WTC11 (cell line): ENCODE measurements around the gene TUB.

Experiments
- ATF3 ChIP-seq: sonication (generic); formaldehyde crosslinking; conservative IDR thresholded peaks from 2 replicates; pipeline ENCODE4 v1.8.1; 2022; ENCODE audit warnings: mild to moderate bottlenecking, missing genetic modification reagents
- CREB1 ChIP-seq: sonication (generic); formaldehyde crosslinking; IDR thresholded peaks from 2 replicates; pipeline ENCODE4 v1.8.0; 2023; ENCODE audit warnings: mild to moderate bottlenecking, missing genetic modification reagents
- CTCF ChIP-seq: fragments of 200-600 bp; IDR thresholded peaks from 2 replicates; pipeline ENCODE4 v1.8.0; 2022; ENCODE audit warnings: antibody characterized with exemption
- E2F1 ChIP-seq: sonication (generic); formaldehyde crosslinking; IDR thresholded peaks from 2 replicates; pipeline ENCODE4 v1.8.0; 2022; ENCODE audit warnings: mild to moderate bottlenecking, missing genetic modification reagents
- FOXJ3 ChIP-seq: sonication (generic); formaldehyde crosslinking; IDR thresholded peaks from 2 replicates; pipeline ENCODE4 v1.9.0; 2021; ENCODE audit warnings: missing genetic modification reagents, mild to moderate bottlenecking, borderline replicate concordance
- MAX ChIP-seq: sonication (generic); formaldehyde crosslinking; IDR thresholded peaks from 2 replicates; pipeline ENCODE4 v1.8.0; 2022; ENCODE audit warnings: mild to moderate bottlenecking, missing genetic modification reagents
- NR1H2 ChIP-seq: sonication (generic); formaldehyde crosslinking; IDR thresholded peaks from 2 replicates; pipeline ENCODE4 v1.9.0; 2021; ENCODE audit warnings: mild to moderate bottlenecking, moderate library complexity, missing genetic modification reagents
- NR2C2 ChIP-seq: sonication (generic); formaldehyde crosslinking; IDR thresholded peaks from 2 replicates; pipeline ENCODE4 v1.8.0; 2022; ENCODE audit warnings: mild to moderate bottlenecking, missing genetic modification reagents
- ZSCAN18 ChIP-seq: fragments of 250-450 bp; sonication (Bioruptor Pico); IDR thresholded peaks from 2 replicates; pipeline ENCODE4 v2.1.2; 2022; ENCODE audit warnings: mild to moderate bottlenecking, moderate library complexity

GRCh38 chr11:8098879-8099278 lies 17.9 kb downstream of the TUB start:
- TF ChIP-seq E2F1 (CRISPR knock-in tag) (no peak), NR2C2 (no peak), CTCF (no peak), CREB1 (CRISPR knock-in tag) (no peak), MAX (no peak), NR1H2 (CRISPR knock-in tag) (no peak), FOXJ3 (CRISPR knock-in tag) (no peak), ZSCAN18 (CRISPR knock-in tag) (no peak), ATF3 (CRISPR knock-in tag) (no peak)
